ENCODE results near the gene BARD1. TPM values are rescaled to one million over a fixed set of nuclear protein-coding genes. Genes with fewer than 3 reads are reported as not detected.

BARD1 gene
- total RNA-seq, 2 experiments from 2014 or later, result 4.4 to 5.2 TPM

DNA sequence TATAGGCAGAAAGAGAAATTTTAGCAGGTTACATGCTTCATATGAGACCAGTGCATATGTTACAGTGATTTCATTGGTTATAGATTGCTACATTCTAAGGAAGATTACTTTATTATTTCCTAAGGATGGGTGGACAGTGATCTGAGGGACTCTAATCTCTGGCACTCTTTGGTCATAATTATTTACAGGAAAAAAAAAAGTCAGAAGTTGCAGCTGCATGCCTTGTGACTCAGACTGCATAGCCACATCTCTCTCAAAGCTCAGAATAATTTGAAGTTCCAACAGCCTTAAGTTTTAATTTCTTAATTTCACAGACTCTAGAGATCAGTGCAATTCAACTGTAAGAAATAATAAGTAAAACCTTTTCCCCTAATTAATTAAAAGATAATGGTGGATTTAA is 27.1 kb upstream of the BARD1 start:
- Mint-ChIP-seq H3K4me1 (ENCODE audit: low read depth) (no peaks in the 10 kb centered on the region), H3K27ac (no peak overlapping the region), H3K4me3 (no peak overlapping the region), H3K36me3 (ENCODE audit: low read depth) (no peaks in the 10 kb centered on the region), H3K9me3 (no peaks in the 10 kb centered on the region), H3K27me3 (no peaks in the 10 kb centered on the region)
- TF ChIP-seq, protein P1, sequence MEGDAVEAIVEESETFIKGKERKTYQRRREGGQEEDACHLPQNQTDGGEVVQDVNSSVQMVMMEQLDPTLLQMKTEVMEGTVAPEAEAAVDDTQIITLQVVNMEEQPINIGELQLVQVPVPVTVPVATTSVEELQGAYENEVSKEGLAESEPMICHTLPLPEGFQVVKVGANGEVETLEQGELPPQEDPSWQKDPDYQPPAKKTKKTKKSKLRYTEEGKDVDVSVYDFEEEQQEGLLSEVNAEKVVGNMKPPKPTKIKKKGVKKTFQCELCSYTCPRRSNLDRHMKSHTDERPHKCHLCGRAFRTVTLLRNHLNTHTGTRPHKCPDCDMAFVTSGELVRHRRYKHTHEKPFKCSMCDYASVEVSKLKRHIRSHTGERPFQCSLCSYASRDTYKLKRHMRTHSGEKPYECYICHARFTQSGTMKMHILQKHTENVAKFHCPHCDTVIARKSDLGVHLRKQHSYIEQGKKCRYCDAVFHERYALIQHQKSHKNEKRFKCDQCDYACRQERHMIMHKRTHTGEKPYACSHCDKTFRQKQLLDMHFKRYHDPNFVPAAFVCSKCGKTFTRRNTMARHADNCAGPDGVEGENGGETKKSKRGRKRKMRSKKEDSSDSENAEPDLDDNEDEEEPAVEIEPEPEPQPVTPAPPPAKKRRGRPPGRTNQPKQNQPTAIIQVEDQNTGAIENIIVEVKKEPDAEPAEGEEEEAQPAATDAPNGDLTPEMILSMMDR (IDR thresholded peaks at IDR 0.05), result no peak
- DNase-seq (no peak), ATAC-seq (ENCODE audit: poor library complexity) (no peak)
- Histone ChIP-seq H3K9me3 (ENCODE audit: control insufficient read depth in 1 of 2, insufficient read depth in 1 of 2, low read length in 2 of 2) (peaks cover 0 to 6% of the 10 kb centered on the region in 2 experiments), H3K4me1 (ENCODE audit: insufficient read depth, low read length) (no peaks in the 10 kb centered on the region), H3K4me3 (ENCODE audit: low read length) (no peak overlapping the region), H3K27ac (ENCODE audit: low read depth in 1 of 2, low read length in 2 of 2) (no peak overlapping the region), H3K27me3 (ENCODE audit: control insufficient read depth in 1 of 2, insufficient read depth in 2 of 2, low read length in 2 of 2) (no peaks in the 10 kb centered on the region), H3K36me3 (ENCODE audit: insufficient read depth, low read length) (no peaks in the 10 kb centered on the region)
- ChIA-PET POLR2A (interaction anchor here (0.6 kb wide), 1 partner anchor 403 kb away, joined by 3 read pairs; no protein-coding TSS in a partner anchor), CTCF (no interaction called here)
- intact Hi-C loops (cut with DNase I, micrococcal nuclease), result no loop called here

GRCh38 chr2:214830794-214831346 is 21.4 kb upstream of the BARD1 start:
- H3K4me3 ChIP-seq (ENCODE audit: low read length), result no peak overlapping the region
- ChIA-PET CTCF (interaction anchor here (1.3 kb wide), 1 partner anchor 1579 kb away, joined by 5 read pairs; no protein-coding TSS in a partner anchor), POLR2A (no interaction called here)
- TF ChIP-seq, protein P1 (IDR thresholded peaks at IDR 0.05), result peak; percentile 21
- Mint-ChIP-seq H3K36me3 (ENCODE audit: low read depth) (no peaks in the 10 kb centered on the region), H3K4me1 (ENCODE audit: low read depth) (no peaks in the 10 kb centered on the region), H3K27ac (no peak overlapping the region), H3K4me3 (no peak overlapping the region), H3K27me3 (no peaks in the 10 kb centered on the region), H3K9me3 (no peaks in the 10 kb centered on the region)
- H3K36me3 ChIP-seq (ENCODE audit: insufficient read depth, low read length), result no peaks in the 10 kb centered on the region
- DNase-seq (peak in 4 of 14 experiments; percentile 27 to 50 (median 36)), ATAC-seq (ENCODE audit: poor library complexity) (no peak)
- intact Hi-C loops (cut with DNase I, micrococcal nuclease), result no loop called here
- H3K27ac ChIP-seq (ENCODE audit: low read depth in 1 of 2, low read length in 2 of 2), result no peak overlapping the region
- no peaks in the 10 kb centered on the region for H3K9me3 ChIP-seq (ENCODE audit: control insufficient read depth in 1 of 2, insufficient read depth in 1 of 2, low read length in 2 of 2)
- no peaks in the 10 kb centered on the region for H3K4me1 ChIP-seq (ENCODE audit: insufficient read depth, low read length)
- no peaks in the 10 kb centered on the region for H3K27me3 ChIP-seq (ENCODE audit: control insufficient read depth in 1 of 2, insufficient read depth in 2 of 2, low read length in 2 of 2)

GRCh38 chr2:214816008-214816533 is 6.6 kb upstream of the BARD1 start:
- POLR2A ChIA-PET, result no interaction called here

More at GRCh38 chr2:214816008-214816533, 6.6 kb upstream of the BARD1 start:
- H3K27ac Mint-ChIP-seq, result no peak overlapping the region
- no peaks in the 10 kb centered on the region for H3K27me3 ChIP-seq (ENCODE audit: control insufficient read depth in 1 of 2, insufficient read depth in 2 of 2, low read length in 2 of 2)
- no peak overlapping the region for H3K4me3 Mint-ChIP-seq
- no peaks in the 10 kb centered on the region for H3K36me3 Mint-ChIP-seq (ENCODE audit: low read depth)
- intact Hi-C loops (cut with DNase I, micrococcal nuclease), result loop anchor here in 1 of 2 experiments (10.0 kb wide), 1 partner anchor 1689 kb away; no protein-coding TSS in a partner anchor
- peaks cover under 1% of the 10 kb centered on the region for H3K4me1 Mint-ChIP-seq (ENCODE audit: low read depth)
- DNase-seq (no peak), ATAC-seq (ENCODE audit: poor library complexity) (no peak)
- CTCF ChIA-PET, result no interaction called here
- H3K4me1 ChIP-seq (ENCODE audit: insufficient read depth, low read length), result no peaks in the 10 kb centered on the region
- no peaks in the 10 kb centered on the region for H3K9me3 ChIP-seq (ENCODE audit: control insufficient read depth in 1 of 2, insufficient read depth in 1 of 2, low read length in 2 of 2)
- peaks cover 26% of the 10 kb centered on the region for H3K27me3 Mint-ChIP-seq
- H3K9me3 Mint-ChIP-seq, result no peaks in the 10 kb centered on the region
- H3K36me3 ChIP-seq (ENCODE audit: insufficient read depth, low read length), result no peaks in the 10 kb centered on the region
- TF ChIP-seq, protein P1 (IDR thresholded peaks at IDR 0.05), result no peak
- no peak overlapping the region for H3K4me3 ChIP-seq (ENCODE audit: low read length)
- H3K27ac ChIP-seq (ENCODE audit: low read depth in 1 of 2, low read length in 2 of 2), result no peak overlapping the region

Data from CD4-positive, alpha-beta T cell (primary cell).